ENCODE measurements around the gene ZNF341.
A peak's percentile ranks its signal among the peaks of the same experiment; 100 is the strongest.
"Not testable (repeated sequence)": the region's sequence is repeated elsewhere in the genome, so short reads cannot be mapped to it uniquely, and the experiment has no call there.

ZNF341 gene

GRCh38 chr20:33697129-33697528 is 34.7 kb upstream of the ZNF341 start:
- H3K9ac ChIP-seq (ENCODE audit: low read depth, low read length, poor library complexity) = no peak overlapping the region
- H3K9me3 ChIP-seq (replicated peaks in 1 of 2; ENCODE audit: control insufficient read depth in 2 of 2, insufficient read depth in 1 of 2, low read depth in 1 of 2, low read length in 2 of 2) = peaks cover 0 to 6% of the 10 kb centered on the region in 2 donors
- H2AK5ac ChIP-seq (ENCODE audit: low read depth, low read length) = no peak overlapping the region
- H3K4me2 ChIP-seq (ENCODE audit: insufficient read depth, low read length, poor library complexity, severe bottlenecking) = no peak overlapping the region
- no peak overlapping the region for H3K14ac ChIP-seq (ENCODE audit: low read length)
- no peak overlapping the region for H4K8ac ChIP-seq (ENCODE audit: low read depth, low read length)
- no CpG with 5 or more reads among the region's 8 CpGs for WGBS, 2 donors (ENCODE audit: extremely low coverage in 2 of 2, insufficient read length in 2 of 2, insufficient replicate concordance in 1 of 2)
- peaks cover 14 to 16% of the 10 kb centered on the region in 2 donors for H3K4me1 ChIP-seq (ENCODE audit: control insufficient read depth in 2 of 2, insufficient read depth in 1 of 2, low read depth in 1 of 2, low read length in 2 of 2)
- no peak overlapping the region for H4K91ac ChIP-seq (ENCODE audit: low read depth, low read length, poor library complexity)
- H2BK12ac ChIP-seq (ENCODE audit: low read length) = no peak overlapping the region
- peak overlapping the region; percentile 76 for H2AFZ ChIP-seq (ENCODE audit: low read length)
- no peak overlapping the region for H2BK120ac ChIP-seq (ENCODE audit: low read depth, low read length)
- H2BK15ac ChIP-seq (ENCODE audit: low read length) = no peak overlapping the region
- no peaks in the 10 kb centered on the region for H3K27me3 ChIP-seq (ENCODE audit: control insufficient read depth in 3 of 3, insufficient read depth in 3 of 3, low read depth in 1 of 3, low read length in 3 of 3)
- H3K4me3 ChIP-seq (ENCODE audit: low read length in 2 of 2) = no peak overlapping the region
- no peaks in the 10 kb centered on the region for H3K79me1 ChIP-seq (ENCODE audit: low read depth, low read length)
- H3K23ac ChIP-seq (ENCODE audit: low read depth, low read length, poor library complexity) = no peak overlapping the region
- DNase-seq (ENCODE audit: low spot score) = no peak
- H3K27ac ChIP-seq (replicated peaks; ENCODE audit: low read length) = no peak overlapping the region
- no peak overlapping the region for H3K4ac ChIP-seq (ENCODE audit: low read length)
- no peak overlapping the region for H2BK5ac ChIP-seq (ENCODE audit: low read length)
- no peak overlapping the region for H3K18ac ChIP-seq (ENCODE audit: low read length)
- no peaks in the 10 kb centered on the region for H3K36me3 ChIP-seq (replicated peaks in 1 of 2; ENCODE audit: control insufficient read depth in 2 of 2, insufficient read depth in 2 of 2, low read length in 2 of 2)

DNA sequence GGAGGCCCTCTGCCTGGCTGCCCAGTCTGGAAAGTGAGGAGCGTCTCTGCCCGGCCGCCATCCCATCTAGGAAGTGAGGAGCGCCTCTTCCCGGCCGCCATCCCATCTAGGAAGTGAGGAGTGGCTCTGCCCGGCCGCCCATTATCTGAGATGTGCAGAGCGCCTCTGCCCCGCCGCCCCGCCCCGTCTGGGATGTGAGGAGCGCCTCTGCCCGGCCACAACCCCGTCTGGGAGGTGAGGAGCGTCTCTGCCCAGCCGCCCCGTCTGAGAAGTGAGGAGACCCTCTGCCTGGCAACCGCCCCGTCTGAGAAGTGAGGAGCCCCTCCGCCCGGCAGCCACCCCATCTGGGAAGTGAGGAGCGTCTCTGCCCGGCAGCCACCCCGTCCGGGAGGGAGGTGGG is 32.8 kb upstream of the ZNF341 start:
- not testable (repeated sequence) for H3K18ac ChIP-seq (ENCODE audit: low read length); H3K27me3 ChIP-seq (ENCODE audit: control insufficient read depth in 3 of 3, insufficient read depth in 3 of 3, low read depth in 1 of 3, low read length in 3 of 3); H2BK5ac ChIP-seq (ENCODE audit: low read length); H4K91ac ChIP-seq (ENCODE audit: low read depth, low read length, poor library complexity); H3K27ac ChIP-seq (replicated peaks; ENCODE audit: low read length); H3K23ac ChIP-seq (ENCODE audit: low read depth, low read length, poor library complexity); H3K14ac ChIP-seq (ENCODE audit: low read length); H3K36me3 ChIP-seq (replicated peaks in 1 of 2; ENCODE audit: control insufficient read depth in 2 of 2, insufficient read depth in 2 of 2, low read length in 2 of 2); H3K9me3 ChIP-seq (replicated peaks in 1 of 2; ENCODE audit: control insufficient read depth in 2 of 2, insufficient read depth in 1 of 2, low read depth in 1 of 2, low read length in 2 of 2); H2AK5ac ChIP-seq (ENCODE audit: low read depth, low read length); H3K4ac ChIP-seq (ENCODE audit: low read length); H3K4me2 ChIP-seq (ENCODE audit: insufficient read depth, low read length, poor library complexity, severe bottlenecking); H2BK12ac ChIP-seq (ENCODE audit: low read length); H2BK120ac ChIP-seq (ENCODE audit: low read depth, low read length); H3K79me1 ChIP-seq (ENCODE audit: low read depth, low read length); H2BK15ac ChIP-seq (ENCODE audit: low read length); DNase-seq (ENCODE audit: low spot score); H4K8ac ChIP-seq (ENCODE audit: low read depth, low read length); H3K9ac ChIP-seq (ENCODE audit: low read depth, low read length, poor library complexity); H3K4me3 ChIP-seq (ENCODE audit: low read length in 2 of 2); H3K4me1 ChIP-seq (ENCODE audit: control insufficient read depth in 2 of 2, insufficient read depth in 1 of 2, low read depth in 1 of 2, low read length in 2 of 2); H2AFZ ChIP-seq (ENCODE audit: low read length)
- WGBS, 2 donors (ENCODE audit: extremely low coverage in 2 of 2, insufficient read length in 2 of 2, insufficient replicate concordance in 1 of 2) = no CpG with 5 or more reads among the region's 27 CpGs

DNA sequence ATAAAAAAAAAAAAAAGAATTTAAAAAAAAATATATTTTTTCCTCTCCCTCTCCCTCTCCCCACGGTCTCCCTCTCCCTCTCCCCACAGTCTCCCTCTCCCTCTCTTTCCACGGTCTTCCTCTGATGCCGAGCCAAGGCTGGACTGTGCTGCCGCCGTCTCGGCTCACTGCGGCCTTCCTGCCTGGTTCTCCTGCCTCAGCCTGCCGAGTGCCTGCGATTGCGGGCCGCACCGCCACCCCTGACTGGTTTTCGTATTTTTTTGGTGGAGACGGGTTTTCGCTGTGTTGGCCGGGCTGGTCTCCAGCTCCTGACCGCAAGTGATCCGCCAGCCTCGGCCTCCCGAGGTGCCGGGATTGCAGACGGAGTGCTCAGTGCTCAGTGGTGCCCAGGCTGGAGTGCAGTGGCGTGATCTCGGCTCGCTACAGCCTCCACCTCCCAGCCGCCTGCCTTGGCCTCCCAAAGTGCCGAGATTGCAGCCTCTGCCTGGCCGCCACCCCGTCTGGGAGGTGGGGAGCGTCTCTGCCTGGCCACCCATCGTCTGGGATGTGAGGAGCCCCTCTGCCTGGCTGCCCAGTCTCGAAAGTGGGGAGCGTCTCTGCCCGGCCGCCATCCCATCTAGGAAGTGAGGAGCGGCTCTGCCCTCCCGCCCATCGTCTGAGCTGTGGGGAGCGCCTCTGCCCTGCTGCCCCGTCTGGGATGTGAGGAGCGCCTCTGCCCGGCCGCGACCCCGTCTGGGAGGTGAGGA is 30.9 kb upstream of the ZNF341 start:
- H2BK15ac ChIP-seq (ENCODE audit: low read length); DNase-seq (ENCODE audit: low spot score); H2AFZ ChIP-seq (ENCODE audit: low read length); H3K4me1 ChIP-seq (ENCODE audit: control insufficient read depth in 2 of 2, insufficient read depth in 1 of 2, low read depth in 1 of 2, low read length in 2 of 2); H3K14ac ChIP-seq (ENCODE audit: low read length); H3K9ac ChIP-seq (ENCODE audit: low read depth, low read length, poor library complexity); H4K91ac ChIP-seq (ENCODE audit: low read depth, low read length, poor library complexity); H3K23ac ChIP-seq (ENCODE audit: low read depth, low read length, poor library complexity); H2BK5ac ChIP-seq (ENCODE audit: low read length); H2BK12ac ChIP-seq (ENCODE audit: low read length); H3K4me2 ChIP-seq (ENCODE audit: insufficient read depth, low read length, poor library complexity, severe bottlenecking); H3K18ac ChIP-seq (ENCODE audit: low read length); H3K4ac ChIP-seq (ENCODE audit: low read length); H2BK120ac ChIP-seq (ENCODE audit: low read depth, low read length); H3K27me3 ChIP-seq (ENCODE audit: control insufficient read depth in 3 of 3, insufficient read depth in 3 of 3, low read depth in 1 of 3, low read length in 3 of 3); H3K9me3 ChIP-seq (replicated peaks in 1 of 2; ENCODE audit: control insufficient read depth in 2 of 2, insufficient read depth in 1 of 2, low read depth in 1 of 2, low read length in 2 of 2); H3K79me1 ChIP-seq (ENCODE audit: low read depth, low read length); H3K4me3 ChIP-seq (ENCODE audit: low read length in 2 of 2); H2AK5ac ChIP-seq (ENCODE audit: low read depth, low read length); H3K36me3 ChIP-seq (replicated peaks in 1 of 2; ENCODE audit: control insufficient read depth in 2 of 2, insufficient read depth in 2 of 2, low read length in 2 of 2); H4K8ac ChIP-seq (ENCODE audit: low read depth, low read length); H3K27ac ChIP-seq (replicated peaks; ENCODE audit: low read length): not testable (repeated sequence)
- no CpG with 5 or more reads among the region's 45 CpGs for WGBS, 2 donors (ENCODE audit: extremely low coverage in 2 of 2, insufficient read length in 2 of 2, insufficient replicate concordance in 1 of 2)

GRCh38 chr20:33701629-33702450 is 30.0 kb upstream of the ZNF341 start:
- no peak overlapping the region for H3K27ac ChIP-seq (replicated peaks; ENCODE audit: low read length)
- no peaks in the 10 kb centered on the region for H3K27me3 ChIP-seq (ENCODE audit: control insufficient read depth in 3 of 3, insufficient read depth in 3 of 3, low read depth in 1 of 3, low read length in 3 of 3)
- no peak for DNase-seq (ENCODE audit: low spot score)
- H3K9me3 ChIP-seq (replicated peaks in 1 of 2; ENCODE audit: control insufficient read depth in 2 of 2, insufficient read depth in 1 of 2, low read depth in 1 of 2, low read length in 2 of 2) = peaks cover 1 to 6% of the 10 kb centered on the region in 2 donors
- no peaks in the 10 kb centered on the region for H3K36me3 ChIP-seq (replicated peaks in 1 of 2; ENCODE audit: control insufficient read depth in 2 of 2, insufficient read depth in 2 of 2, low read length in 2 of 2)
- no peak overlapping the region for H2BK120ac ChIP-seq (ENCODE audit: low read depth, low read length)
- H3K14ac ChIP-seq (ENCODE audit: low read length) = no peak overlapping the region
- H3K9ac ChIP-seq (ENCODE audit: low read depth, low read length, poor library complexity) = no peak overlapping the region
- no peaks in the 10 kb centered on the region for H3K79me1 ChIP-seq (ENCODE audit: low read depth, low read length)
- no peak overlapping the region for H2BK12ac ChIP-seq (ENCODE audit: low read length)
- H4K8ac ChIP-seq (ENCODE audit: low read depth, low read length) = no peak overlapping the region
- H3K23ac ChIP-seq (ENCODE audit: low read depth, low read length, poor library complexity) = no peak overlapping the region
- H3K4me3 ChIP-seq (ENCODE audit: low read length in 2 of 2) = peak overlapping the region in 1 of 2 donors; percentile 55
- WGBS, 2 donors (ENCODE audit: extremely low coverage in 2 of 2, insufficient read length in 2 of 2, insufficient replicate concordance in 1 of 2) = no CpG with 5 or more reads among the region's 27 CpGs
- H2AK5ac ChIP-seq (ENCODE audit: low read depth, low read length) = no peak overlapping the region
- H3K4ac ChIP-seq (ENCODE audit: low read length) = no peak overlapping the region
- H2AFZ ChIP-seq (ENCODE audit: low read length) = no peak overlapping the region
- no peak overlapping the region for H4K91ac ChIP-seq (ENCODE audit: low read depth, low read length, poor library complexity)
- H3K4me2 ChIP-seq (ENCODE audit: insufficient read depth, low read length, poor library complexity, severe bottlenecking) = no peak overlapping the region
- no peak overlapping the region for H2BK5ac ChIP-seq (ENCODE audit: low read length)
- H3K18ac ChIP-seq (ENCODE audit: low read length) = no peak overlapping the region
- no peak overlapping the region for H2BK15ac ChIP-seq (ENCODE audit: low read length)
- no peaks in the 10 kb centered on the region for H3K4me1 ChIP-seq (ENCODE audit: control insufficient read depth in 2 of 2, insufficient read depth in 1 of 2, low read depth in 1 of 2, low read length in 2 of 2)
